ENCODE results near the gene GPR55.

Gene GPR55

DNA sequence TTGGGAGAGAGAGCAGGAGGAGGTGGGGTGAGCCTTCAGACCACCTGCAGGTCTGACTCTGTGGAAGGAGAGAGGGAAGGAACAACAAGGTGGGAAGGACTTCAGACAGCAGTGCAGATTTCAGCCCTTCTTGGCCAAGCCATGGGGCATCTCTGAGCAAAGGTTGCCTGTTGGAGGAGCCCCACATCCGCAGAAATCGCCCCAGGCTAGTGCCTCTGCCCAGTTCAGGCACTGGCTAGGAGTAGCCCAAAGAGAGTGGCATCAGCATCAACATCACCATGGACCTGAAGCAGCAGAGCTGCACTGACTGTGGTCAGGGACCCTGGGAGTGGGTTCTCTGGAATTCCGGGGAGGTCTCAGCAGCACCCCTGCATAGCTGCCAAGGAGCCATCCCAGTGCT, 10.2 kb downstream of the GPR55 start:
- no peak for DNase-seq

DNA sequence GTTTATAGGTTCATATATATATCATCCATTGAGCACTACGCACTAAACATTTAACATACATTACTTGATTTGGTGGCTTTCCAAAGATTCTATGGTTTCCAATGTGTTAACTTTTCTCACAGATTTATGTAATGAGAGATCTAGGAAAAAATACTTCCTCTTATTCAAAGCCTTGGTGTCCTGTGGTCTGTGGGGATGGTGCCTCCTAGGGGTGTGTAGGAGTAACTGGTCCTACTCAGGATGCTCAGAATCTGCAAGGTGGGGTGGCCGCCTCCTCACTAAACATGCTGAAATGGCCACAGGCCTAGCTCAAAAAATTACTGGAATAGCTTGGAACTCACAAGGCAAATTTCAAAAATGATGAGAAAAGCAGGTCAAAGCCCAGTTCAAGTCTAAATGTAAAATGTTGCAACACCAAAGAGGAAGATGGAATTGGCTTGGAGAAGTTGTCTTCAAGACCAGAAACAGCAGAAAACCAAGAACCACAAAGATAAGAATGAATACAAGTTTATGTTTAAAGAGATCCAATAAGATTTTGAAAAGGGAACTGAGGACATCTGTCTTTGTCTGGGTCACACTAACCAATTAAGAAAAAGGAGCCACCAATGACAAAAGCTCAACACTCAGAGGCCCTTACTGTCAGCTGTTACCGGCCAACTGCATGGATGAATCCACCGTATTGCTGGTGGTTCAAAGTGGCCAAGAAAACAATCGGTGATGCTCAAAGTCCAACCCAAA, 11.5 kb downstream of the GPR55 start:
- peak; percentile 71 for DNase-seq

- no peak for DNase-seq
These were observed 12.3 kb downstream of the GPR55 start for GRCh38 chr2:230912724-230913123.

DNA sequence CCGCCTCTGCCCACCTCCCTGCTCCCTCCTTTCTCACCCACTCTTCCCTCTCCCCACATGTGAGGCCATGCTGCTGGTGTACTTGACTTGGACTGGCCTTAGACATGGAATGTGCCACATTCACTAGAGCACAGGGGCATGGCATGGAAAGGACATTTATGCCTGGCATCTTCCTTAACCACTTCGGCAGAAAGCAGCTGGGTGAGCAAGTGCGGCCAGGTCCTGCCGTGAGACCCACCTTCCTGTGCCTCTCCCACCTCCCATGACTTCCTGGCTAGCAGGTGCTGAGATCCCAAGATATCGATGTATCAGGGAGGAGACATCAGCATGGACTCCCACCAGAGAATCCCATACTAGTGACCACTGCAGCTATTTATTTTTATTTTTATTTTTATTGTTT, 13.0 kb downstream of the GPR55 start:
- DNase-seq, result no peak

GRCh38 chr2:230910546-230911177, 14.4 kb downstream of the GPR55 start:
- no peak for DNase-seq

GRCh38 chr2:230909841-230910545, 15.0 kb downstream of the GPR55 start:
- no peak for DNase-seq

DNA sequence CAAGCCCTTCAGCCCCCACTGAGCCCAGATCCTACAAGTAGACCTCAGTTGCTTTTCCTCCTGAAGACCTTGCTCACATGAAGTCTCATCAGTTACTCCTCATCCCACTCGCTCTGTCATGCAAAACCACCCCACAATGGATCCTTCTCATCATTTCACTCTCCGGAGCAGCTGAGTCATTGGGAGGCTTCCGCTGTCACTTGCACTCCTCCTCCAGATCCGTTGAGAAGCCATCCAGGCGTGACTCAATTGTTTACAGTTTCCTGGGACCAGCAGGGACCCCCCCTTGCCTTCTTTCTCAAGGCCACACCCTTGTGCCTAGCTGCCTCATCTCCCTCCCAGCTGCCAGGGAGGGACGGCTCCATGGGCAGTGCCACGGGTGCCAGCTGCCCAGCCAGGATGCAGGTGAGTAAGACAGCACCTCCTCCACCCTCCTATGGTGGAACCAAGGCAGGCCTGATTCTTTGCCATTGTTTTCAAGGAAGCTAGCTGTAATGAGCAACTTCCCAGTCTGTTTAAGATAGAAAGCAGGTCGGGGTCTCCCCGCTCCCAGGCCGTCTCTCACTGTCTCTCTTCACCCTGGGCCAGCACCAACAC, 16.3 kb downstream of the GPR55 start:
- peak; percentile 80 for DNase-seq

DNA sequence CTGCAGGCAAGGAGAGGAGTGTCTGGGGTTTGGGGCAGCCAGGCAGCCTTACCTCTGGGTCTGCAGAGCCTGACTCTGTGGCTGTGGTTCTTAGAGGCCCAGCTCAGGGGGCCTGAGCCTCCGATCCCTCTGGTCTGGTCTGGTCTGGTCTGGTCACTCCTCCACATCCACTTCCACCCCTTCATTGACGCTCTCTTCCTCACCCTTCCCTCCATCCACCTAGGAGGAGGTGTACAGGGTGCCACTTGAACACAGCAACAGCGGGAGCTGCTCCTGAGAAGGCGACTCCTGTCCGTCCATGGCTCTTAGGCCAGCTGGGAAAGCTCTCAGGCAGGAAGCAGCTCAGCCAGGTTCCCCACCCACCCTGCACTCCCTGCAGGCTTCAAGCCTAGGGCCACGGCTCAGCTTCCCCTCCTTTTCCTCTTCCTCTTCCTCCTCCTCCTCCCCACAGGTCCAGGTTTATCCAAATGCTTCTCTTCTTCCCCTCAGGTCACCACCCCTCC, 16.9 kb downstream of the GPR55 start:
- DNase-seq, result peak; percentile 65

DNA sequence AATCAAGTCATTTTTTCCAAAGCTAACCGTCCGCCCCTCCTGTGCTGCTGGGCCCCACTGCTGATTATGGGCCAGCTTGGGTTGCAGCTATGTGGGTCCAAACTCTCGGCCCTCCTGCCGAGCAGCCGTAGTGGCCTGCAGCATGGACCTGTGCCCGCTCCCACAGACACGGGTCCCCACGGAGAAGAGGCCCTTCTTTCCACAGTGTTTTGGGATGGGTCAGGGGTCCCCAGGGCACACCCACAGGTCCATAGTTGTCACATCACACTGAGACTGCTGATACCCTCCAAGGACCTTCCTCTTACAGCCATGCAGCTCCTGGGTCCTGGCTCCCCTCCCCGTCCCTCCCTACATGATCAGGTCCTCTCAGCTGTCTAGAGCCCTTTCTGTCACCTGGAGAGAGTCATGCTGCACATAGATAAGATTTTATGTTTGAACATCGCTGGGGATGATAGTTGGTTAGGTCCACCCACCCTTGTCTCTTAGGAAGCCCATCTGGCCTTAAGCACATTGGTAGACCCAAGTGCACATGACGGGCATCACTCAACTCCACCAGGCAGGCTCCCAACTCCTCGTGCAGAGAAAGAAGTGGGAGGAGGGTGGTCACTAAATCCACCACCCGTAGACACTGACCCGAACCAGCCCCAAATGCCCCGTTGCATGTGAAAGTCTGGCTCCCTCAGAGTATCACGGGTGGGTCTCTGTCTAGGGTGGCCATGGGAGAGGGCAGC, 17.5 kb downstream of the GPR55 start:
- DNase-seq, result peak; percentile 11

GRCh38 chr2:230906471-230907230, 18.4 kb downstream of the GPR55 start:
- no peak for DNase-seq

DNA sequence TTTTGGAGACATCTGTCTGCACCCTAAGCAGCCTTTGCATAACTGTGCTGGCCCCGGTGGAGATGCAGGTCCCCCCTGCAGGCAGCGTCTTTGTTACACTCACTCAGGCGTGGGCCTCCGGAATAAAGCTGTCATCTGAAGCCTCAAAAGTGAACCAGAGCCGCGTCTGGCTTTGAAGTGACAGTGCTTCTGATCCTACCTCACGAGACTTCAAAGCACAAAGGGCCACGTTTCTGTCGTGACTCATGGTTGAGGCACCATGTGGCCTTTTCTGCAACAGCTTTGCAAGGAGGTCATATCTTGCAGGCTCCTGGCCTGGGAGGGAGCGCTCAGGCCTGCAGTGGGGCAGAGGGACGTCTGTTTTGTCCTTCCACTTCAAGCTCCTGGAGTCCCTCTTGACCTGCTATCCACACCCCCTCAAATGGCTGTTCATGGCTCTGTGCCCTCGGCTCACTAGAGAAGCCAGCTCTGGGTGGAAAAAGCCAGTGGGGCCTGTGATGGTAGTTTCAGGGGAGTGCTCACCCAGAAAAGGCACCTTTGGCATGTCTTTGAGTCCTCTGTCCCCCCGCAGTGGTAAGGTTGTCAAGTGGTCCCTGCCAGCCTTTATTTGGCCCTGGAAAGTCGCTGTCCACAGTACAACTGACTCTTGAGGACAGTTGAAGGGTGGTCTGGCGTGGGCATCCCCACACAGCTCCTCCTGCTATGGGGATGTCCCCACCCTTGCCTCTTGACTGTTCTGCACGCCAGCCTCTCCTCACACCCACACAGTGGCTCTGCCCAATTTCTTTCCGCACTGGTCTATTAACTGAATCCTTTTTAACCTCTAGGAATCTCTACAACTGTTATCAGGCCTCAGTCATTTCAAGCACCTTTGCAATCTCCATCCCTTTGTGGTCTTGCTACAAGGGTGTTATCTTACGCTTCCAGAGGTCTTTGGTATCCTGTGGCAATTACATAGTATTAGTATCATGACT, 19.3 kb downstream of the GPR55 start:
- DNase-seq, result no peak

GRCh38 chr2:230904856-230905447, 20.1 kb downstream of the GPR55 start:
- DNase-seq, result no peak

- DNase-seq, result no peak
These were observed 21.6 kb downstream of the GPR55 start for GRCh38 chr2:230903231-230904150.

DNA sequence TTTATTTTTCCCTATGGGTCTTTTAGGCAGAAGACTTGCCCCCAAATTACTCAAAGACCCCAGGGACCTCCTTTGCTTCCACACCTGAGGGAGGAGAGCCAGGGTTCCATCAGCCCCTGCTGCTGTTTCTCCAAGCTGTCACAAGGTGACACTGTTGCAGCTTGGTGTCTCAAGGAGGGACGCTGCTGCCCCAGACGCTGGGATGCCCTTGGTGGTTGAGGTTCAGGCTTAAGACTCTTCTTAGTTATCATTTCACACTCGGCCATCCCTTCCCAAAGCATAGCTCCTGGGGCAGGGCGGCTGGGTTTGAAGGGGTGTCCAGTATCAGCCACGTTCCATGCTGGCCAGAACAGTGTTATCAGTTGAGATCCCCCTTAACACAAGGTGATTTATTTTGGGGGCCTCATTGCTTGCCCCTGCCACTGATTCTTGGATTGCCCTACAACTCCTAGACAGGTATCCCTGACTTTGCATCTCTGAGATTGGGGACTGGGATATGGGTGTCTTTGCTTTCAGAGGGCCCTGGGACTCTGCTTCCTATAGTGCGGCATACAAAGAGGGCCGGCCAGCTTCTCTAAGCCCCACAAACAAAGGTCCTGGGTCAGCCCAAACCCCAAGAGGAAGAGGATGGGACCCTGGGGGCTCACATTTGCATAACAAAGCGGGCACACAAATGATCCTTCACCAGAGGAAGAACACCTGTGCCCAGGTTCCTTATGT, 22.7 kb downstream of the GPR55 start:
- DNase-seq, result no peak

DNA sequence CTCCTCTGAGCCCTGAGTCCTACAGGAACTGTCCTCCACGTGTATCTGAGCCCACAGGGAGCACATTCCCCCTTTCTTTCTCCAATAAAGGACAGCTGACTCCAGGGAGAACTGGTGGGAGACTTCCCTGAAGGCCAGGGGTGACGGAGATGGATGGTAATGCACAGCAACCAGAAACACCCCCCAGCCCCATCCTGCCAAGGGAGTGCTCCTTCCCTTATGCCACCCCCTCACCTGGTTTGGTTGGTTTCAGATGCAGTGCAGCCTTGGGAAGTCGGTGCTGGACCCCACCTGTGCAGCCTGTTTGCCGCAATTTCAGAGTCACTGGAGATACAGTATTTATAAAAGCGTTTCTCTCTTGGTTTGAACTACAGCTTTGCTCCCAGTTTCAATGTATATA, 24.0 kb downstream of the GPR55 start:
- no peak for DNase-seq

DNA sequence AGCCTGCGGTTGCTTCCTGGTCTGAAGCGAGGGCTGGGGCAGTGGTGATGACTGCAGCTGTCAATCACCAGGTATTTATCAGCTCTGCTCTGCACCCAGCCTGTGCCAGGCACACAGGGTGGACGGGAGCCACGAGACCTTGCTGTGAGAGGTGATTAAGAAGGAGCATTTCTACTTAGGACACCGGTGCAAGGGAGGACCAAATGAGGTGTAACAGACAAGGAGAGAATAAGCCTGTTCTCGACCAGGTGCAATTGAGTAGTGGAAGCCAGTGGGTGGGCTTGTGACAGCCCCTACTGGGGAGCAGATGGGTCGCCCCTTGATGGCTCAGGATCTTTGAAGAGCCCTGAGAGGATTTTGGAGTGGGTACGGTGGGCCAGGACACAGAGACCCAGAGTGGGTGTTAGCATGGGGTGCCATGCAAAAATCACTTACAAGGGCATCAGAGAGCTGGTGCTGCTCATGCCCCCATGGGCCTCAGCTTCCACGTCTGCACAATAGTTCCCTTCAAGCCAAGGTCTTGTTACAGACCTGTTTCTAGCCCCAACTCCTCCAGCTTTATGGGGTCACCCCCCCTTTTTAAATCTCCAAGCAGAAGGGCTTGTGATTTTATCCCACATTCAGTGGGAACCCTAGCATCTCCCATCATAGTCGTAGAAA, 24.6 kb downstream of the GPR55 start:
- DNase-seq, result no peak

DNA sequence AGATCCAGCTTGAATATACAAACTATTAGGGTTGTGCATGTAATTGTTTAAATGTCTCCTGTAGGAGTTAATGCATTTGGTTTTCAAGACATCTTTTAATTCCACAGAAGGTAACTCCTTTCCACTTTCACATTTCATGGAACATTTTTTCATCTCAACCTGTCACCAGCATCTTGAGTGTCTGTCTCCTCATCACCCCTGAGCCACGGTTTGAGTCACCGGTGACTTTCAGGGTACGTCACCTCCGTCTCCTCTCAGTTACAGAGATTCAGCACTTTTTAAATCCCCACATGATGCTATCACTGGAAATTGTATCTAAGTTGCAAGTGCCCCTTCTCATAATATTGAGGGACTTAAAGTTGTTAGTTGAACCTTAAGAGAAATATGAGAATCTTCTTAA, 25.3 kb downstream of the GPR55 start:
- no peak for DNase-seq

GRCh38 chr2:230899287-230899686, 25.8 kb downstream of the GPR55 start:
- no peak for DNase-seq
